HUES64 (cell line): ENCODE results near the gene TSEN2.
"Not testable (repeated sequence)": the region's sequence is repeated elsewhere in the genome, so short reads cannot be mapped to it uniquely, and the experiment has no call there.

Source experiments
- H3K27ac ChIP-seq: 2 replicates; pipeline ENCODE4 v1.7.0; 2013; ENCODE audit warnings: low read depth, low read length, inconsistent platforms
- H3K27me3 ChIP-seq: 2 replicates; pipeline ENCODE4 v1.6.1; 2013; ENCODE audit warnings: mild to moderate bottlenecking, low read length; ENCODE audit not compliant: insufficient read depth
- H3K36me3 ChIP-seq: 2 replicates; pipeline ENCODE4 v1.6.1; 2013; ENCODE audit warnings: mild to moderate bottlenecking, low read length; ENCODE audit not compliant: insufficient read depth
- H3K4me1 ChIP-seq: 2 replicates; pipeline ENCODE4 v1.6.1; 2013; ENCODE audit warnings: mild to moderate bottlenecking, low read length, moderate library complexity; ENCODE audit not compliant: insufficient read depth
- H3K4me3 ChIP-seq: 2 replicates; pipeline ENCODE4 v1.5.1; 2013; ENCODE audit warnings: mild to moderate bottlenecking, low read length, moderate library complexity
- H3K9ac ChIP-seq: 2 replicates; pipeline ENCODE4 v1.6.1; 2013; ENCODE audit warnings: mild to moderate bottlenecking, low read depth, low read length
- H3K9me3 ChIP-seq: 2 replicates; pipeline ENCODE4 v1.6.1; 2013; ENCODE audit warnings: low read depth, low read length; ENCODE audit not compliant: insufficient read depth
- WGBS: fragments of 150-250, 120-280 bp; methylation state at CpG from one replicate; pipeline ENCODE4 v1.1.7; 2013; ENCODE audit warnings: missing lambda C conversion rate; 5-methylcytosine and 5-hydroxymethylcytosine counted together

The TSEN2 gene

DNA sequence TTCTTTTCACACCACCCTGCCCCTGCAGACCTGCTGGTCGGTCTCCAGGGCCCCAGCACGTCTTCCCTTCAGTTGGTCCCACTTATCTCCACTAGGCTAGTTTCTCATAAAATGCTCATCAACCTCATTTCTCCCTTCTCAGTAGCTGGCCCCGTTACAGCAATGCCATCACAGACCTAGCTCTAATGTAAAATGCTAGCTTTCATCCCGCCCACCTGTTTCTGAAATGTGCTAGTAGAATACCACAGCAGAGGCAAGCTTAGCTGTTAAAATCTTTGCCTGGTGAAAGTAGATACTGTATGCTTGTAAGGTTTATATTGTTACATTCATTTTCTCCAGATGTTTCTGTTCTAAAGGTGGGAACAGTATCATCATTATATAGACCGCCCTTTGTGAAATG lies 47.9 kb downstream of the TSEN2 start:
- Histone ChIP-seq H3K27me3 (no peaks in the 10 kb centered on the region), H3K9me3 (no peaks in the 10 kb centered on the region), H3K9ac (no peak overlapping the region), H3K36me3 (peaks cover 50% of the 10 kb centered on the region), H3K4me3 (no peak overlapping the region), H3K4me1 (no peaks in the 10 kb centered on the region), H3K27ac (no peak overlapping the region)
- WGBS = 95% methylated on average over 5 of the region's 5 CpGs

DNA sequence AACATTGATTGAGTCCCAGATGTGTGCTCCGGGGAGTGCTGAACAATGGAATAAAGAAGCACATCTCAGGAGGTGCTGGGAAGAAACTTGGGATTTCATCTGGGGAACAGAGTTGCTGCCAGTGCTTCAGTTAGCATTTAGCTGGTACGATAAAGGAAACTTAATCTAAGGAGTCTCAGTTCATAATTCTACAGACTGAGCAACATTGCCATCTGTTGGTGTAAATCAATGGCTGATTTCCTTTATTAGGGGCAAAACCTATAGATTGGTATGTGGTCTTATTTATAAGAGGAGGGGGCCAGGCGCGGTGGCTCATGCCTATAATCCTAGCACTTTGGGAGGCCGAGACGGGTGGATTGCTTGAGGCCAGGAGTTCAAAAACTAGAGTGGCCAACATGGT lies 52.1 kb downstream of the TSEN2 start:
- WGBS = 92% methylated on average over 6 of the region's 6 CpGs
- Histone ChIP-seq H3K9me3 (no peaks in the 10 kb centered on the region), H3K9ac (no peak overlapping the region), H3K27ac (no peak overlapping the region), H3K36me3 (peaks cover 33% of the 10 kb centered on the region), H3K27me3 (no peaks in the 10 kb centered on the region), H3K4me3 (no peak overlapping the region), H3K4me1 (no peaks in the 10 kb centered on the region)

DNA sequence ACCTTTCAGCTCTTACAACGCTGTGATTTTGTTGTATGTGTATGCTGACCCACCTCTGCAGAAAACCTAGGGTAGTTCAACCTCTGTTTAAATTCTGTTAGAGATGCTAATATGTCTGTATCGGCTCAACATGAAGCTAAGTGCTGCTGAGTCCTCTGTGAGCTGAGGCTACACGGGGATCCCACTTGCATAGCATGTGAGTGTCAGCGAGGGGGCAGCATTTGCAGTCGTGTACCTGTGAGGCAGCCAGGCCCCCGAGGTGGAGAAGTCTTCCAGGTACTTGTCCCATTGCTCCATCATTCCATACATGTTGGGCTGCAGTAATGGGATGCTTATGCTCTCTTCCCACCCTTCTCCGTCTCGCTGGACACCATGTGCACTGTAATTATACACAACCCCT lies 57.3 kb downstream of the TSEN2 start:
- no peaks in the 10 kb centered on the region for H3K9me3 ChIP-seq
- H3K36me3 ChIP-seq = peaks cover 10% of the 10 kb centered on the region; the same call in 1 of the 2 replicates
- 0 out of 2 replicates have a peak, but pooled peaks cover 7% of the 10 kb centered on the region for H3K4me1 ChIP-seq
- H3K4me3 ChIP-seq = no peak overlapping the region
- WGBS = 79% methylated on average over 8 of the region's 8 CpGs
- H3K27me3 ChIP-seq = no peaks in the 10 kb centered on the region
- no peak overlapping the region for H3K27ac ChIP-seq
- H3K9ac ChIP-seq = no peak overlapping the region

DNA sequence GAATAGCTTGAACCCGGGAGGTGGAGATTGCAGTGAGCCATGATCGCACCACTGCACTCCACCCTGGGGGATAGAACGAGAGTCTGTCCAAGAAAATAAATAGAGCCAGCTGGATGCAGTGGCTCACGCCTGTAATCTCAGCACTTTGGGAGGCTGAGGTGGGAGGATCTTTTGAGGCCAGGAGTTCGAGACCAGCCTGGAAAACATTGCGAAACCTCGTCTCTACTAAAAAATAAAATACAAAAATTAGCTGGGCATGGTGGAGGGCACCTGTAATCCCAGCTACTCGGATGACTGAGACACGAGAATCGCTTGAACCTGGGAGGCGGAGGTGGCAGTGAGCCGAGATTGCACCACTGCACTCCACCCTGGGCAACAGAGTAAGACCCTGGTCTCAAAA lies 59.2 kb downstream of the TSEN2 start:
- H3K36me3 ChIP-seq = not testable (repeated sequence)
- 90% methylated on average over 12 of the region's 12 CpGs for WGBS

DNA sequence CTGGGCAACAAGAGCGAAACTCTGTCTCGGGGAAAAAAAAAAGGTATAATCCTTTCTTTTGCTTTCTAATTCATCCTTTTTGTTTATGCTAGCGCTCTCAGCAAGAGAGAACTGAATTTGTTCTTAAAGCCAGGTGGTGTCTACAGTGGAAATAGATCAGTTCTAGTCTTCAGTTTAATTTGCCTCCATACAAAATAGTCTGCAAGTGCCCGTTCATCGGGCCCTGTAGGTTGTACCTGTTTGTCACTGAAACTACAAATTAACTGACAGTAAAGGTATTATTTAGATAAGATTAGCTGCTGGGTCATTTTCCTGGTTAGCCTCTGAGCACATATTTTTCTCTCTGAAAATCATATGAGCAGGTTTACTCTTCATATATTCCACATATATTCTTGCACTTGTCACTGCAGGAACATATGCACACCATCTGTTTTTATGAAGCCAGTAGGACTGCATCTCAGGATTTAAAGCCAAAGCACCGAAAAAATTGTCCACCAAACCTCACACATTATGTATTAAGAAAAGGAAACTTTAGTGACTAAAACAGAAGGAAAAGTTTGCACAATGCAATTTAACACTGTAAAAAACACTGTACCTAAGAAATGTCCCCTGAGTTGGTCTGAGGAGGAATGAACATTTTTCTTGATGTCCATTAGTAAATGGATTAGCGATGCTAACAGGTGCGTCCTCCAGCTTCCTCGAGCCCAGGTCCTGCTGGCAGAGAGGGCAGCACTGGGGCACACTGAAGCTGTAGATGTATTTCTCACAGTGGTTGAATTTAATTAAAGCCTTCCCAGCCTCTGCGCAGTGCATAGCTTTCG lies 60.6 kb downstream of the TSEN2 start:
- Histone ChIP-seq H3K9me3 (no peaks in the 10 kb centered on the region), H3K4me1 (0 out of 2 replicates have a peak, but pooled peaks cover 7% of the 10 kb centered on the region), H3K27me3 (no peaks in the 10 kb centered on the region), H3K27ac (no peak overlapping the region), H3K36me3 (peaks cover 5% of the 10 kb centered on the region; the same call in 1 of the 2 replicates), H3K9ac (0 out of 2 replicates have a peak overlapping the region, but pooled peaks have one; percentile 26), H3K4me3 (0 out of 2 replicates have a peak overlapping the region, but pooled peaks have one; percentile 20)
- WGBS = 84% methylated on average over 11 of the region's 11 CpGs

More for the DNA sequence above, 59.2 kb downstream of the TSEN2 start:
- not testable (repeated sequence) for H3K27ac ChIP-seq, H3K4me1 ChIP-seq, H3K27me3 ChIP-seq, H3K4me3 ChIP-seq, H3K9me3 ChIP-seq, H3K9ac ChIP-seq

DNA sequence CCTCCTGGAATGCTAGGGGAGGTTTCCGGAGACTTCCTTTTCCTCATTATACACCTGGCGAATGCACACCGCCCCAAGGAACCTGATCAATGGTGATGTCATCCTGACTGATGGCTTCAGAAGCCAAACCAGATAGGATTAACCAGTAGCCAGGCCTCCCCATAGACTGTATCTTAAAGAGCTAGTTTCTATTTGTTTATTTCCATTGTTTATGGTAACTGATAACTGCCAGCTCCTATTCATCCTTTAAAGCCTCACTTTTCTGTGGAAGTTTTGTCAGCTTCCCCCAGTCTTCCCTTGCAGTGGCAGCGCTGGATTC lies 61.2 kb downstream of the TSEN2 start, which contains the start of gene MKRN2OS:
TSS of gene MKRN2OS (minus strand) at position 27 of the 319 bp plus-strand sequence. CDS start 35 bp downstream, outside the sequence.
- Histone ChIP-seq H3K9ac (0 out of 2 replicates have a peak within 1 kb of the TSS, but pooled peaks have one; percentile 26), H3K27ac (no peak within 1 kb of the TSS), H3K9me3 (no peaks in the 10 kb centered on the region)

DNA sequence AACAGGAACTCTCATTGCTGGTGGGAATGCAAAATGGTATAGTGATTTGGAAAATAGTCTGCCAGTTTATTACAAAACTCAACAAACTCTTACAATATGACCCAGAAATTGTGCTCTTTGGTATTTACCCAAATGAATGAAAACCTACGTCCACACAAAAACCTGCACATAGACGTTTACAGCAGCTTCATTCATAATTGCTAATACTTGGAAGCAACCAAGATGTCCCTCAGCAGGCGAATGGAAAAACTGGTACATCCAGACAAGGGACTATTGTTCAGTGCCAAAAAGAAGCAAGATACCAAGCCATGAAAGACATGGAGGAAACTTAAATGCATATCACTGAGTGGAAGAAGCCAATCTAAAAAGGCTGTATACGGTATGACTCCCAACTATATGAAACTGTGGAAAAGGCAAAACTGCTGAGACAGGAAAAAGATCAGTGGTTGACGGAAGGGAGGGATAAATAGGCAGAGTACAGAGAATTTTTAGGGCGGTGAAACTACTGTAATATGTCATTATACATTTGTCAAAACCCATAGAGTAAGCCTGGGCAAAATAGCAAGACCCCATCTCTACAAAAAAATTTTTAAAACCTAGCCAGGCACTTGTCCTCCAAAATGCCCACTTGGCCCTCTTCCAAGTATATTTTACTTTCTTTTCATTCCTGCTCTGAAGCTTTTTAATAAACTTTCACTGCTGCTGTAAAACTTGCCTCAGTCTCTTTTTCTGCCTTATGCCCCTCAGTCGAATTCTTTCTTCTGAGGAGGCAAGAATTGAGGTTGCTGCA lies 65.9 kb downstream of the TSEN2 start:
- Histone ChIP-seq H3K36me3 (no peaks in the 10 kb centered on the region), H3K27ac (no peak overlapping the region), H3K27me3 (no peaks in the 10 kb centered on the region), H3K4me3 (no peak overlapping the region), H3K9ac (no peak overlapping the region), H3K9me3 (no peaks in the 10 kb centered on the region), H3K4me1 (0 out of 2 replicates have a peak, but pooled peaks cover 5% of the 10 kb centered on the region)
- WGBS = 81% methylated on average over 7 of the region's 7 CpGs

More for the DNA sequence above, 61.2 kb downstream of the TSEN2 start, which contains the start of gene MKRN2OS:
- Histone ChIP-seq H3K36me3 (no peaks in the 10 kb centered on the region), H3K4me1 (0 out of 2 replicates have a peak, but pooled peaks cover 7% of the 10 kb centered on the region), H3K4me3 (0 out of 2 replicates have a peak within 1 kb of the TSS, but pooled peaks have one; percentile 20), H3K27me3 (no peaks in the 10 kb centered on the region)
- 83% methylated on average over 4 of the region's 4 CpGs for WGBS

DNA sequence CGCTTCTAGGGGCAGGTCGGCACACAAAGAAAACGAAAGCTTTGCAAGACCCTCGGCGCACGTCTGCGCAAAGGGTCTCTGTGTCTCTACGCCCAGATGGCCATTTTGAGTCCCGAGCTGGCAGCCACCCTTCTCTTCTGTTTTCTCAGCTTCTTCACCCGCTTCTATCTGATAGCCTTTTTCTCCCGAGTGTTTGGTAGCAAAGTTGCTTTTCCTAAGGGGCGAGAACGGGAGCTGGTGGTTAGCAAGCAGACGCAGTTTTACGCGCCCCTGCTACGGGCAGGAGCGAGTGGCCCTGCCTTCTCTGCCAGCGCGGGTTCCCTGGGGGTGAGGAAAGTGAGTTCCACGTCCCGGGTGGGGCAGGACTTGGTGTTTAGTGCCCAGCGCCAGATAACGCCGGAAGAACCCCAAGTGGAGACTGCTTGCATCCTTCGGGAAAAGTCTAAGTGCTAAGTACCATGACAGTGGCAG lies 69.7 kb downstream of the TSEN2 start:
- 82% methylated on average over 26 of the region's 26 CpGs for WGBS
- H3K9ac ChIP-seq = peak overlapping the region; percentile 71
- peaks cover 12% of the 10 kb centered on the region for H3K4me1 ChIP-seq
- no peaks in the 10 kb centered on the region for H3K27me3 ChIP-seq
- peak overlapping the region; percentile 46 for H3K4me3 ChIP-seq
- no peaks in the 10 kb centered on the region for H3K9me3 ChIP-seq
- H3K36me3 ChIP-seq = no peaks in the 10 kb centered on the region
- no peak overlapping the region for H3K27ac ChIP-seq

DNA sequence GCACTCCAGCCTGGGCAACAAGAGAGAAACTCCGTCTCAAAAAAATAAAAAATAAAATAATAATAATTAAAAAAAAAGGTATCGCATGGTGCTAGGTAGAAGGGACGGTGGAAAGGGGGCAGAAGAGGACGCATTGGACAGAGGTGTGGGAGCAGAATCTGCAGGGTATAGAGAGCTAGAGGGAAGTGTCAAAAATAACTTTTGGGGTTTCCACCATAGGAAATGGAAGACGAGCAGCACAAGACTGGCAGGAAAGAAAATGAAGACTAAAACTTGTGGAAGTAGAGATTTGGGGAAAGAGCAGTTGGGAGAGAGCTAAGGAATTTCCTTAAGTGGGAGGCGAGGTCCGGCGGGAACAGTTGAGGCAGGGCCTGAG lies 72.0 kb downstream of the TSEN2 start:
- Histone ChIP-seq H3K36me3 (no peaks in the 10 kb centered on the region), H3K9ac (peak overlapping the region; percentile 50), H3K4me3 (peak overlapping the region; percentile 68), H3K27me3 (no peaks in the 10 kb centered on the region), H3K9me3 (no peaks in the 10 kb centered on the region), H3K27ac (no peak overlapping the region), H3K4me1 (peaks cover 21% of the 10 kb centered on the region)
- WGBS = 15% methylated on average over 7 of the region's 8 CpGs

DNA sequence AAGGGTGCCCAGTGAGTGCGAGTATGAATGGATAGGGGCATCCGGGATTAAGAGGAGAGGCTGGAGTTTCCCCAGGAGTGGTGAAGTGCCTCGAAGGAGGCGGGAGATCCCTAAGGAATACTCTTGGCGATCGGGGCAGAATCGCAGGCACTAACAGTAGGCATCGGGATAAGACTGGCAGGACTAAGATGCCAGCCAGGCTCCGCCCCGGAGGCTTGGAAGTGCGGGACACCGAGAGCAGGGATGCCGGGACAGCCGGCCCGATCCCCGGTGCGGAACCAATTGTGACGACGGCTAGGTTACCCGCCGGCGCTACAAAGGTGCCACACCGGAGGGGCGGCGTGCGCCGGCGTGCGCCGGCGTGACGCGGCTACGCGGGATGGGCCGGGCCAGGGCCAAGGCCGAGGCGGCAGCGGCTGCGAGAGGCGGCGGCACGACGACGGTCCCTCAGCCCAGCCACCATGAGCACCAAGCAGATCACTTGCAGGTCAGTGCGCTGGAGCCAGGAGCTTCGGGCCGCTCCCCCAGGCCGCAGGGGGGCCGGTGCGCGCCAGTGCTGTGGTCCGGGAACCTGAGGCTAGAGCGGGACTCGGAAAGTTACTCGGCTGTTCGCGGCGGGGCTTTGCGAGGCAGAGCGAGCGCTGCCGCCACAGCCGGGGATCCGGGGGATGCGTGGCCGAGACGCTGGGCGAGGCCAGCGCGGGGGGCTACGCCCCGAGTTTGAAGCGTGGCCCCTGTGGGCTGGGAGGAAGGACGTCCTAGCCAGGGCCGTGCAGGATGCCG lies 72.6 kb downstream of the TSEN2 start, which contains the start of gene MKRN2:
TSS of gene MKRN2 (plus strand) at position 398 of the 783 bp plus-strand sequence. CDS start at position 462, 64 bp downstream.
- peak within 1 kb of the TSS; percentile 91 for H3K27ac ChIP-seq
- peak within 1 kb of the TSS; percentile 68 for H3K4me3 ChIP-seq
- peaks cover 22% of the 10 kb centered on the region for H3K4me1 ChIP-seq
- no peaks in the 10 kb centered on the region for H3K27me3 ChIP-seq
- under 1% methylated on average over 77 of the region's 77 CpGs for WGBS
- H3K36me3 ChIP-seq = no peaks in the 10 kb centered on the region
- H3K9ac ChIP-seq = peak within 1 kb of the TSS; percentile 90
- H3K9me3 ChIP-seq = no peaks in the 10 kb centered on the region
